Stimulated activated CD4-positive, alpha-beta T cell treated with anti-CD3 and anti-CD28 coated beads, TNF-alpha, amount 100 ng/mL, for 1 hour (primary cell): ENCODE measurements around the gene PODXL2.
"Not testable (repeated sequence)": the region's sequence is repeated elsewhere in the genome, so short reads cannot be mapped to it uniquely, and the experiment has no call there.

Source experiments
- DNase-seq, 3 donors: peaks; one replicate each; pipeline ENCODE4 v3.0.0-alpha.2; 2020; ENCODE audit warnings: low read depth in 3 of 3, low spot score in 1 of 3

Gene PODXL2

GRCh38 chr3:127688022-127688415, 59.0 kb downstream of the PODXL2 start:
- DNase-seq: no peak

GRCh38 chr3:127688416-127689265, 59.7 kb downstream of the PODXL2 start:
- DNase-seq: no peak

GRCh38 chr3:127689266-127689860, 60.4 kb downstream of the PODXL2 start:
- DNase-seq: no peak

GRCh38 chr3:127690106-127690505, 61.1 kb downstream of the PODXL2 start:
- DNase-seq: no peak

GRCh38 chr3:127690823-127691452, 62.0 kb downstream of the PODXL2 start:
- no peak for DNase-seq

GRCh38 chr3:127691489-127691888, 62.5 kb downstream of the PODXL2 start:
- no peak for DNase-seq

GRCh38 chr3:127691974-127692373, 63.0 kb downstream of the PODXL2 start:
- DNase-seq: no peak

GRCh38 chr3:127692501-127693335, 63.7 kb downstream of the PODXL2 start:
- DNase-seq: no peak

- DNase-seq: no peak
Observed at GRCh38 chr3:127693336-127693843, 64.4 kb downstream of the PODXL2 start.

- no peak for DNase-seq
Observed at GRCh38 chr3:127694467-127695215, 65.7 kb downstream of the PODXL2 start.

- no peak for DNase-seq
Observed at GRCh38 chr3:127697551-127698240, 68.7 kb downstream of the PODXL2 start.

GRCh38 chr3:127698286-127698685, 69.3 kb downstream of the PODXL2 start:
- DNase-seq: no peak

GRCh38 chr3:127698691-127699415, 69.9 kb downstream of the PODXL2 start:
- no peak for DNase-seq

GRCh38 chr3:127699416-127700300, 70.7 kb downstream of the PODXL2 start:
- no peak for DNase-seq

- DNase-seq: no peak
Observed at GRCh38 chr3:127700406-127700805, 71.4 kb downstream of the PODXL2 start.

- DNase-seq: no peak
Observed at GRCh38 chr3:127701280-127701911, 72.4 kb downstream of the PODXL2 start.

- no peak for DNase-seq
Observed at GRCh38 chr3:127702151-127702578, 73.2 kb downstream of the PODXL2 start.

GRCh38 chr3:127704840-127705239, 75.9 kb downstream of the PODXL2 start:
- not testable (repeated sequence) for DNase-seq
